TTC549 (cell line): ENCODE data around the gene SFXN3.
A peak's percentile ranks its signal among the peaks of the same experiment; 100 is the strongest.

Experiments
- FAIRE-seq: peaks from 2 replicates; lab custom pipeline; 2012; peaks lifted over from hg19 to GRCh38; lab: Jason Lieb, UNC

Gene SFXN3

GRCh38 chr10:101060036-101060950 lies 29.3 kb downstream of the SFXN3 start:
- no peak for FAIRE-seq

- FAIRE-seq: no peak
These were observed 30.1 kb downstream of the SFXN3 start for GRCh38 chr10:101060951-101061623.

- FAIRE-seq: no peak
These were observed 30.7 kb downstream of the SFXN3 start, which contains the start of gene KAZALD1 for GRCh38 chr10:101061624-101062231. KAZALD1 (plus strand) TSS chr10:101061989; CDS start chr10:101062593, 604 bp downstream.

- FAIRE-seq: no peak
These were observed 31.4 kb downstream of the SFXN3 start for GRCh38 chr10:101062232-101063049.

GRCh38 chr10:101063050-101063525 lies 32.1 kb downstream of the SFXN3 start:
- no peak for FAIRE-seq

- FAIRE-seq: no peak
These were observed 32.7 kb downstream of the SFXN3 start for GRCh38 chr10:101063548-101064414.

GRCh38 chr10:101064415-101065030 lies 33.5 kb downstream of the SFXN3 start:
- no peak for FAIRE-seq

- no peak for FAIRE-seq
These were observed 34.6 kb downstream of the SFXN3 start for GRCh38 chr10:101065481-101066145.

GRCh38 chr10:101066146-101066895 lies 35.3 kb downstream of the SFXN3 start:
- no peak for FAIRE-seq

- FAIRE-seq: no peak
These were observed 35.9 kb downstream of the SFXN3 start for GRCh38 chr10:101066896-101067355.

GRCh38 chr10:101067356-101068083 lies 36.5 kb downstream of the SFXN3 start:
- peak; percentile 78 for FAIRE-seq

GRCh38 chr10:101069441-101069840 lies 38.4 kb downstream of the SFXN3 start:
- FAIRE-seq: no peak

- no peak for FAIRE-seq
These were observed 39.1 kb downstream of the SFXN3 start for GRCh38 chr10:101070098-101070497.

GRCh38 chr10:101071267-101071884 lies 40.3 kb downstream of the SFXN3 start:
- no peak for FAIRE-seq

GRCh38 chr10:101071885-101072433 lies 40.9 kb downstream of the SFXN3 start:
- FAIRE-seq: no peak

- no peak for FAIRE-seq
These were observed 41.9 kb downstream of the SFXN3 start for GRCh38 chr10:101072923-101073322.

- FAIRE-seq: no peak
These were observed 42.6 kb downstream of the SFXN3 start for GRCh38 chr10:101073631-101074030.

- FAIRE-seq: no peak
These were observed 44.7 kb downstream of the SFXN3 start for GRCh38 chr10:101075775-101076174.
